Liver (tissue), 9 donors: Measurements from ENCODE around the gene PLEKHO2. TPM values are rescaled to one million over a fixed set of nuclear protein-coding genes. Genes with fewer than 3 reads are reported as not detected.
A peak's percentile ranks its signal among the peaks of the same experiment; 100 is the strongest.

ENCODE experiments used
- DNase-seq: peaks from one replicate; pipeline ENCODE4 v3.0.0-alpha.2; 2017; ENCODE audit warnings: low spot score
- H3K27ac ChIP-seq, 2 donors: one replicate each; pipeline ENCODE4 v1.7.0; 2013; ENCODE audit warnings: inconsistent platforms in 2 of 2, low read length in 2 of 2, control low read depth in 1 of 2, low read depth in 1 of 2, mild to moderate bottlenecking in 1 of 2
- H3K27me3 ChIP-seq, 4 donors: one replicate each; pipeline versions ENCODE4 v1.6.1 to v1.7.0; 2013; ENCODE audit warnings: low read length in 3 of 4, inconsistent platforms in 1 of 4, mild to moderate bottlenecking in 1 of 4, moderate library complexity in 1 of 4; ENCODE audit not compliant: control insufficient read depth in 4 of 4, insufficient read depth in 4 of 4
- H3K36me3 ChIP-seq, 4 donors: one replicate each; pipeline versions ENCODE4 v1.6.1 to v1.7.0; 2013; ENCODE audit warnings: low read length in 3 of 4, mild to moderate bottlenecking in 3 of 4, low read depth in 1 of 4, moderate library complexity in 1 of 4; ENCODE audit not compliant: control insufficient read depth in 4 of 4, insufficient read depth in 3 of 4
- H3K4me1 ChIP-seq, 4 donors: one replicate each; pipeline versions ENCODE4 v1.6.1 to v1.7.0; 2013; ENCODE audit warnings: low read length in 3 of 4, mild to moderate bottlenecking in 3 of 4, moderate library complexity in 1 of 4; ENCODE audit not compliant: control insufficient read depth in 4 of 4, insufficient read depth in 4 of 4
- H3K4me3 ChIP-seq, 3 donors: one replicate each; pipeline versions ENCODE4 v1.6.1 to v1.7.0; 2013; ENCODE audit warnings: low read length in 3 of 3, control low read depth in 1 of 3, low read depth in 1 of 3, mild to moderate bottlenecking in 1 of 3
- H3K9ac ChIP-seq, 2 donors: one replicate each; pipeline ENCODE4 v1.7.0; 2013; ENCODE audit warnings: low read length in 2 of 2, mild to moderate bottlenecking in 2 of 2, moderate library complexity in 2 of 2, control low read depth in 1 of 2, low read depth in 1 of 2
- H3K9me3 ChIP-seq, 4 donors: one replicate each; pipeline versions ENCODE4 v1.6.1 to v1.7.0; 2013; ENCODE audit warnings: low read length in 3 of 4; ENCODE audit not compliant: control insufficient read depth in 4 of 4
- ATF3 ChIP-seq: IDR thresholded peaks from 2 replicates; pipeline ENCODE4 v1.6.1; 2016; ENCODE audit warnings: antibody characterized with exemption
- EGR1 ChIP-seq, 2 donors: IDR thresholded peaks; 2 replicates each; pipeline ENCODE4 v1.6.1; 2016 to 2018; ENCODE audit warnings: antibody characterized with exemption in 2 of 2, low read depth in 2 of 2
- FOXA1 ChIP-seq: IDR thresholded peaks from 2 replicates; pipeline ENCODE4 v1.6.1; 2016; ENCODE audit warnings: antibody characterized with exemption
- FOXA2 ChIP-seq: IDR thresholded peaks from 2 replicates; pipeline ENCODE4 v1.6.1; 2016; ENCODE audit warnings: antibody characterized with exemption
- GABPA ChIP-seq, 2 donors: IDR thresholded peaks in 1 of 2; conservative IDR thresholded peaks in 1 of 2; 2 replicates each; pipeline ENCODE4 v1.6.1; 2016; ENCODE audit warnings: antibody characterized with exemption in 2 of 2, mild to moderate bottlenecking in 1 of 2, moderate library complexity in 1 of 2
- HNF4A ChIP-seq, 2 donors: conservative IDR thresholded peaks; 2 replicates each; pipeline ENCODE4 v1.6.1; 2016; ENCODE audit warnings: antibody characterized with exemption in 2 of 2, mild to moderate bottlenecking in 2 of 2
- HNF4G ChIP-seq: IDR thresholded peaks from 2 replicates; pipeline ENCODE4 v1.6.1; 2016; ENCODE audit warnings: antibody characterized with exemption
- JUND ChIP-seq, 2 donors: IDR thresholded peaks; 2 replicates each; pipeline ENCODE4 v1.6.1; 2016; ENCODE audit warnings: antibody characterized with exemption in 2 of 2
- NR2F2 ChIP-seq: IDR thresholded peaks from 2 replicates; pipeline ENCODE4 v1.6.1; 2016; ENCODE audit warnings: antibody characterized with exemption
- RAD21 ChIP-seq, 2 donors: IDR thresholded peaks; 2 replicates each; pipeline ENCODE4 v1.6.1; 2016; ENCODE audit warnings: antibody characterized with exemption in 2 of 2, mild to moderate bottlenecking in 2 of 2
- RXRA ChIP-seq, 2 donors: IDR thresholded peaks; 2 replicates each; pipeline ENCODE4 v1.6.1; 2017 to 2018; ENCODE audit warnings: antibody characterized with exemption in 2 of 2, mild to moderate bottlenecking in 1 of 2
- SP1 ChIP-seq: IDR thresholded peaks from 2 replicates; pipeline ENCODE4 v1.6.1; 2018; ENCODE audit warnings: antibody characterized with exemption, mild to moderate bottlenecking
- TAF1 ChIP-seq: conservative IDR thresholded peaks from 2 replicates; pipeline ENCODE4 v1.6.1; 2016; ENCODE audit warnings: antibody characterized with exemption, mild to moderate bottlenecking
- YY1 ChIP-seq: IDR thresholded peaks from 2 replicates; pipeline ENCODE4 v1.6.1; 2016; ENCODE audit warnings: antibody characterized with exemption, mild to moderate bottlenecking
- ZBTB33 ChIP-seq: IDR thresholded peaks from 2 replicates; pipeline ENCODE4 v1.6.1; 2016; ENCODE audit warnings: antibody characterized with exemption
- WGBS: extraction: QIAGEN DNeasy Blood & Tissue Kit; methylation state at CpG from one replicate; pipeline ENCODE4 v1.1.7; 2013; 5-methylcytosine and 5-hydroxymethylcytosine counted together
- polyA plus RNA-seq, 2 donors: library from polyadenylated mRNA; stranded (reverse) in 1 of 2; unstranded in 1 of 2; fragments of 200-250 nt in 1 of 2; fragments of >200 nt in 1 of 2; fragmentation: Nextera tagmentation in 1 of 2; extraction: Ambion mirVana in 1 of 2; gene quantifications; one replicate each; pipeline versions ENCODE4 v1.2.1 to v1.2.3, GENCODE V29; 2013 to 2015
- total RNA-seq, 2 donors: library from RNA; depleted of rRNA; stranded (reverse); fragments of >200 nt; gene quantifications; one replicate each; pipeline ENCODE4 v1.2.3, GENCODE V29; 2014
- TF ChIP-seq, protein P1 (sequence below): IDR thresholded peaks from 2 replicates; pipeline ENCODE4 v1.6.1; 2016; ENCODE audit warnings: antibody characterized with exemption, mild to moderate bottlenecking
- TF ChIP-seq, protein P2 (sequence below): IDR thresholded peaks from 2 replicates; pipeline ENCODE4 v1.6.1; 2016; ENCODE audit warnings: antibody characterized with exemption
- donor health status: healthy.
- donor health status: healthy.
- donor health status: healthy.
- donor health status: healthy.
- donor health status: healthy.

Gene PLEKHO2
- total and polyA plus RNA-seq, 4 donors, result 2.0 to 11.3 (median 8.5) TPM

DNA sequence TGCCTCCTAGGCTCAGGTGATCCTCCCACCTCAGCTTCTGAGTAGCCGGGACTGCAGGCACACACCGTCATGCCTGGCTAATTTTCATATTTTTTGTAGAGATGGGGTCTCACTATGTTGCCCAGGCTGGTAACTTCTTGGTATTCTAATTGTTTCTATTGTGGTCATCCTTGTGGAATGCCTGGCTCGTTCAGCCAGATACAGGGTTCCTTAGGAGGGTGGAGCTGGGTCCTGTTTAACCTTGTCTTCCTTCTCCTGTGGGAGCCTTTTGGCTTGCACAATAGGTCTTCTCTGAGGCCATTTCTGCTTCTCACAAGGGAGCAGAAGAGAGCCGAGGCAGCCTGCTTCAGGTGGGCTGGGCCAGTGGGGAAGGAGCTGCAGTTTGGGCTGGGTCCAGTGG is 15.7 kb downstream of the PLEKHO2 start:
- peaks cover 0 to 3% (median 2%) of the 10 kb centered on the region in 4 donors for H3K36me3 ChIP-seq
- TF ChIP-seq SP1, result no peak
- no peak for TF ChIP-seq HNF4G
- no peak for TF ChIP-seq ZBTB33
- TF ChIP-seq JUND (IDR thresholded peaks at IDR 0.05), result no peak
- no peak for TF ChIP-seq FOXA1
- TF ChIP-seq RAD21 (IDR thresholded peaks at IDR 0.05), result no peak
- TF ChIP-seq HNF4A (conservative IDR thresholded peaks at IDR 0.05), result no peak
- TF ChIP-seq NR2F2, result no peak
- no peak for TF ChIP-seq TAF1
- no peak for TF ChIP-seq RXRA (IDR thresholded peaks at IDR 0.05)
- TF ChIP-seq, protein P1, sequence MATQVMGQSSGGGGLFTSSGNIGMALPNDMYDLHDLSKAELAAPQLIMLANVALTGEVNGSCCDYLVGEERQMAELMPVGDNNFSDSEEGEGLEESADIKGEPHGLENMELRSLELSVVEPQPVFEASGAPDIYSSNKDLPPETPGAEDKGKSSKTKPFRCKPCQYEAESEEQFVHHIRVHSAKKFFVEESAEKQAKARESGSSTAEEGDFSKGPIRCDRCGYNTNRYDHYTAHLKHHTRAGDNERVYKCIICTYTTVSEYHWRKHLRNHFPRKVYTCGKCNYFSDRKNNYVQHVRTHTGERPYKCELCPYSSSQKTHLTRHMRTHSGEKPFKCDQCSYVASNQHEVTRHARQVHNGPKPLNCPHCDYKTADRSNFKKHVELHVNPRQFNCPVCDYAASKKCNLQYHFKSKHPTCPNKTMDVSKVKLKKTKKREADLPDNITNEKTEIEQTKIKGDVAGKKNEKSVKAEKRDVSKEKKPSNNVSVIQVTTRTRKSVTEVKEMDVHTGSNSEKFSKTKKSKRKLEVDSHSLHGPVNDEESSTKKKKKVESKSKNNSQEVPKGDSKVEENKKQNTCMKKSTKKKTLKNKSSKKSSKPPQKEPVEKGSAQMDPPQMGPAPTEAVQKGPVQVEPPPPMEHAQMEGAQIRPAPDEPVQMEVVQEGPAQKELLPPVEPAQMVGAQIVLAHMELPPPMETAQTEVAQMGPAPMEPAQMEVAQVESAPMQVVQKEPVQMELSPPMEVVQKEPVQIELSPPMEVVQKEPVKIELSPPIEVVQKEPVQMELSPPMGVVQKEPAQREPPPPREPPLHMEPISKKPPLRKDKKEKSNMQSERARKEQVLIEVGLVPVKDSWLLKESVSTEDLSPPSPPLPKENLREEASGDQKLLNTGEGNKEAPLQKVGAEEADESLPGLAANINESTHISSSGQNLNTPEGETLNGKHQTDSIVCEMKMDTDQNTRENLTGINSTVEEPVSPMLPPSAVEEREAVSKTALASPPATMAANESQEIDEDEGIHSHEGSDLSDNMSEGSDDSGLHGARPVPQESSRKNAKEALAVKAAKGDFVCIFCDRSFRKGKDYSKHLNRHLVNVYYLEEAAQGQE, result no peak
- no peak for TF ChIP-seq ATF3
- TF ChIP-seq YY1, result no peak
- H3K27ac ChIP-seq, result peak overlapping the region; percentile 34 to 40
- no peak overlapping the region for H3K4me3 ChIP-seq
- peaks cover 0 to 19% (median 3%) of the 10 kb centered on the region in 4 donors for H3K4me1 ChIP-seq
- no peak overlapping the region for H3K9ac ChIP-seq
- no peaks in the 10 kb centered on the region for H3K9me3 ChIP-seq
- 84% methylated on average over 4 of the region's 4 CpGs for WGBS
- DNase-seq, result no peak
- no peaks in the 10 kb centered on the region for H3K27me3 ChIP-seq

DNA sequence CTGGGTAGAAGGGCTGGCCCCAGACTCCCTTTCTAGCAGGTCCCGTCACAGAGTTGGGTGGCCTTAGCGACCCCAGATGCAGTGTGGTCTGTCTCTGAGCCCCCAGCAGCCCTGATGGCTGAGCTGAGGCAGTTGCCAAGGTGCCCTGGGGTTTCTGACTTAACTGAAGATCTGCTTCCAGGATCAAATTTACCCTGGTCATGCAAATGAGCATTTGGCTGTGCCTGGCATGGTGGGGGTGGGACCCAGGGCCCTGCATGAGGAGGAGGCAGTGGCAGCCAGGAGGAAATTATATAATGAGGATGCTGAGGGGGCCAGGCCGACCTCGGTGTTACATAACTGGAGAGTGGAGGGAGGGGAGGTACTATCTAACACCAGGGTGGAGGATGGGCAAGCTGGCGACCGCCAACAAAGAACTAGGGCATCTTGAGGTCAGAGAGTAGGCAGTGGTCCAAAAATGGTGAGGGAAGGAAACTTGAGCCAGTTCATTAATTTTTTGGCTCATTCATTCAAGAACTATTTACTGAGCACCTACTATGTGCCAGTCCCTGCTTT is 16.4 kb downstream of the PLEKHO2 start:
- 58% methylated on average over 6 of the region's 6 CpGs for WGBS
- H3K9ac ChIP-seq, result no peak overlapping the region
- H3K4me1 ChIP-seq, result peaks cover 0 to 19% (median 3%) of the 10 kb centered on the region in 4 donors
- DNase-seq, result no peak
- H3K27ac ChIP-seq, result no peak overlapping the region
- H3K27me3 ChIP-seq, result no peaks in the 10 kb centered on the region
- H3K9me3 ChIP-seq, result no peaks in the 10 kb centered on the region
- no peak overlapping the region for H3K4me3 ChIP-seq
- peaks cover 0 to 3% (median 2%) of the 10 kb centered on the region in 4 donors for H3K36me3 ChIP-seq
- TF ChIP-seq RXRA (IDR thresholded peaks at IDR 0.05), result no peak
- TF ChIP-seq, protein P1, result no peak
- no peak for TF ChIP-seq YY1
- no peak for TF ChIP-seq EGR1 (IDR thresholded peaks at IDR 0.05; ENCODE audit: low read depth in 2 of 2)
- TF ChIP-seq, protein P2, sequence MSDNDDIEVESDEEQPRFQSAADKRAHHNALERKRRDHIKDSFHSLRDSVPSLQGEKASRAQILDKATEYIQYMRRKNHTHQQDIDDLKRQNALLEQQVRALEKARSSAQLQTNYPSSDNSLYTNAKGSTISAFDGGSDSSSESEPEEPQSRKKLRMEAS, result no peak
- TF ChIP-seq HNF4G, result no peak
- no peak for TF ChIP-seq SP1
- no peak for TF ChIP-seq GABPA (IDR thresholded peaks at IDR 0.05 in 1 of 2, conservative IDR thresholded peaks at IDR 0.05 in 1 of 2)
- TF ChIP-seq JUND (IDR thresholded peaks at IDR 0.05), result no peak
- TF ChIP-seq NR2F2, result no peak
- no peak for TF ChIP-seq ZBTB33
- no peak for TF ChIP-seq TAF1
- no peak for TF ChIP-seq RAD21 (IDR thresholded peaks at IDR 0.05)
- no peak for TF ChIP-seq FOXA1
- TF ChIP-seq HNF4A (conservative IDR thresholded peaks at IDR 0.05), result no peak
- no peak for TF ChIP-seq FOXA2
- no peak for TF ChIP-seq ATF3
